Measurements from ENCODE around the gene LAPTM5.

GRCh38 chr1:30771005-30771404 lies 13.4 kb upstream of the LAPTM5 start:
- TF ChIP-seq CTCF (IDR thresholded peaks at IDR 0.05) (no peak), EZH2 (IDR thresholded peaks at IDR 0.05; ENCODE audit: borderline replicate concordance, insufficient read depth, low read depth, low read length, poor library complexity, severe bottlenecking) (no peak)

Data from B cell (primary cell).